ENCODE measurements around the gene TFEB. TPM values are rescaled to one million over a fixed set of nuclear protein-coding genes. Genes with fewer than 3 reads are reported as not detected.

Gene TFEB
- total and polyA plus RNA-seq, 2 experiments from 2014 or later, result 34.0 to 41.0 TPM

DNA sequence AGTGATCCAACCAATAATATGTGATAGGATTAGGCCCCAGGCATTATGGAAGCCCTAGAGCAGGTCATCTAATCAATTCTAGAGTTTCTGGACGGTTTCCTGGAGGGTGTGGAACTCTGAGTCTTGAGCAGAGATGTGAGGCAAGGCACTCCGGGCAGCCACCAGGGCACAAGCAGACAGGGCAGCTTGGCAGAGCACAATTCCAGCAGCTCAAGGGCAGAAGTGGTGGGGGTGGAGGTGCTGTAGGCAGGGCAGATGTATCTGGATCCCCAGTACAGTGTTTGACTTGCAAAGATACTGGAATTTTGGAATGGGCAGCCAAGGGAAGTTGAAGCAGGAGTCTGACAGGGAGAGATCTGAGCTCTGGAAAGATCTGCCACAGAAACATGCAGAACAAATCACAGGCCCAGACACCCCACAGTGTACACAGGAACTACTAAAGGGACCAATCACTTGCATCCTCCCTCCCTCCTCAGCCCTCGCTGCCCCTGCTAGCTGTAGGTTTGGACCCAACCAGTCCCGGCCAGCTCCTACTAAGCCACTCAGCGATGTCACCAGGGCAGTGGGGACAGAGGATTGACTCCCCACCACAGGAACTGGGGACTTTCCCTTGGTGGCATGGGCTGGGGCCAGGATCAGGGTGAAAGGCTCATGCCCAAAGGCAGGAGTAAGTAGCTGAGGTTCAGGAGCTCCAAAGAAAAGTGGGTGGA lies 47.0 kb downstream of the TFEB start:
- DNase-seq (ENCODE audit: low read depth in 1 of 2, low spot score in 1 of 2), result no peak
- Histone ChIP-seq H3K9me3 (ENCODE audit: low read depth) (no peaks in the 10 kb centered on the region), H3K4me3 (no peak overlapping the region), H3K36me3 (no peaks in the 10 kb centered on the region), H3K27ac (no peak overlapping the region), H3K27me3 (no peaks in the 10 kb centered on the region), H3K4me1 (ENCODE audit: low read depth) (no peaks in the 10 kb centered on the region)
- TF ChIP-seq, protein P1, sequence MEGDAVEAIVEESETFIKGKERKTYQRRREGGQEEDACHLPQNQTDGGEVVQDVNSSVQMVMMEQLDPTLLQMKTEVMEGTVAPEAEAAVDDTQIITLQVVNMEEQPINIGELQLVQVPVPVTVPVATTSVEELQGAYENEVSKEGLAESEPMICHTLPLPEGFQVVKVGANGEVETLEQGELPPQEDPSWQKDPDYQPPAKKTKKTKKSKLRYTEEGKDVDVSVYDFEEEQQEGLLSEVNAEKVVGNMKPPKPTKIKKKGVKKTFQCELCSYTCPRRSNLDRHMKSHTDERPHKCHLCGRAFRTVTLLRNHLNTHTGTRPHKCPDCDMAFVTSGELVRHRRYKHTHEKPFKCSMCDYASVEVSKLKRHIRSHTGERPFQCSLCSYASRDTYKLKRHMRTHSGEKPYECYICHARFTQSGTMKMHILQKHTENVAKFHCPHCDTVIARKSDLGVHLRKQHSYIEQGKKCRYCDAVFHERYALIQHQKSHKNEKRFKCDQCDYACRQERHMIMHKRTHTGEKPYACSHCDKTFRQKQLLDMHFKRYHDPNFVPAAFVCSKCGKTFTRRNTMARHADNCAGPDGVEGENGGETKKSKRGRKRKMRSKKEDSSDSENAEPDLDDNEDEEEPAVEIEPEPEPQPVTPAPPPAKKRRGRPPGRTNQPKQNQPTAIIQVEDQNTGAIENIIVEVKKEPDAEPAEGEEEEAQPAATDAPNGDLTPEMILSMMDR (IDR thresholded peaks at IDR 0.05; ENCODE audit: low read depth, low read length), result no peak

DNA sequence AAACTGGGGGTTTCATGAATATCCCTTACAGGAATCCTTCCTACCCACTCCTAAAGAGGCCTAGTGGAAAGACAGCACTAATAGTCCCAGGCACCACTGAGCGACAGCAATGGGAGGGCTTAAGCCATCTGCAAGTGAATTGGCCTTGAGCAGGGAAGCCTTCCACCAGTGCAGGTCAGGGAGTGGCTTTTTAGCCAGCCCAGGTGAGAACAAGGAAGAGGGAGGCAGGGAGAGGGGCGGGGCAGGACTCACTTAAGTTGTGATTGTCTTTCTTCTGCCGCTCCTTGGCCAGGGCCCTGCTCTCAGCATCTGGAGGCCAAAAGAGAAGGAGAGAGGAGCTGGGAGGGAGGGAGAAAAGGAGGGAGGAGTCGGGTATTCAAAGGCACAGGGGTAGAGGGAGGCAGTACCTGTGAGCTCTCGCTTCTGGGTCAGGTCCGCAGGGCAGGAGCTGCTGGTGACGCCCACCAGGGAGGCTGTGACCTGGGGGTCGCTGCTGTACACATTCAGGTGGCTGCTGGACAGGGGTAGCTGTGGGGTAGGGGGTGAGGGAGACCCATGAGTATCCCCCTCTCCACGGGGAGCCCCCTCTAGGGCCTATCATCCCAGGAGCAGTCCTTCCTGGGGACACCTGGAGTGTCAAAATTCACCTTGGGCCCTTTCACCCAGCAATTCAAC lies 47.8 kb downstream of the TFEB start:
- H3K4me3 ChIP-seq, result no peak overlapping the region
- H3K27me3 ChIP-seq, result no peaks in the 10 kb centered on the region
- DNase-seq (ENCODE audit: low read depth in 1 of 2, low spot score in 1 of 2), result no peak
- no peaks in the 10 kb centered on the region for H3K36me3 ChIP-seq
- TF ChIP-seq, protein P1 (IDR thresholded peaks at IDR 0.05; ENCODE audit: low read depth, low read length), result no peak
- no peaks in the 10 kb centered on the region for H3K4me1 ChIP-seq (ENCODE audit: low read depth)
- H3K9me3 ChIP-seq (ENCODE audit: low read depth), result no peaks in the 10 kb centered on the region
- no peak overlapping the region for H3K27ac ChIP-seq

DNA sequence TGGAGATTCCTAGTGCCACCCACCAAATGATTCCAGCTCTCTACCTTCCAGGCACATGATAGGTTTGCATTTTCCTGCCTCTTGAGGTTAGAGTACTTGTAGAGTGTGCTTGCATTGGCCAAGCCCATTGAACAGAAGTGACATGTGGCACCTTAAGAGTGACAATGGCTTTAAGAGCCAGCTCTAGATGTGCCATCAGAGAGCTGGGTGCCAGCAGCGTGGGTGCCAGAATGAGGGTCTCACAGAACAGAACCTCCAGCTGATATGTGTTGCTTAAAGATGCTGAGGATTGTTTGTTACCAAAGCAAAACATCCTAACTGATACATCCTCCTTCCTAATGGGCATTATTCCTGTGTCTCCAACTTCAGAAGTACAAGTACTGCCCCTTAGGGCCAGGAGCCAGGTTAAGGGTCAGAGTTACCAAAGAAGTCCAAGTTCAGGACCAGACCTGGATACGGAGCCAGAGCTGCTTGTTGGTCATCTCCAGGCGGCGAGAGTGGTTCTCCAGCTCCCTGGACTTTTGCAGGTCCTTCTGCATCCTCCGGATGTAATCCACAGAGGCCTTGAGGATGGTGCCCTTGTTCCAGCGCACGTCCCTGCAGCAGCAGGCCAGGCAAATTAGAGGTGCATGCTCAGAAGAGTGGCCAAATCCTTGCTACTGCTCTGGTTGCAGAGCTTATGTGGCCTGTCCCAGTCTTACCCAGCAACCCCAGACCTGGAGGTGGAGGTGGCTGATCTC lies 49.6 kb downstream of the TFEB start:
- Histone ChIP-seq H3K4me1 (ENCODE audit: low read depth) (no peaks in the 10 kb centered on the region), H3K9me3 (ENCODE audit: low read depth) (no peaks in the 10 kb centered on the region), H3K4me3 (no peak overlapping the region), H3K27ac (no peak overlapping the region), H3K27me3 (no peaks in the 10 kb centered on the region), H3K36me3 (no peaks in the 10 kb centered on the region)
- TF ChIP-seq, protein P1 (IDR thresholded peaks at IDR 0.05; ENCODE audit: low read depth, low read length), result no peak
- DNase-seq (ENCODE audit: low read depth in 1 of 2, low spot score in 1 of 2), result no peak

DNA sequence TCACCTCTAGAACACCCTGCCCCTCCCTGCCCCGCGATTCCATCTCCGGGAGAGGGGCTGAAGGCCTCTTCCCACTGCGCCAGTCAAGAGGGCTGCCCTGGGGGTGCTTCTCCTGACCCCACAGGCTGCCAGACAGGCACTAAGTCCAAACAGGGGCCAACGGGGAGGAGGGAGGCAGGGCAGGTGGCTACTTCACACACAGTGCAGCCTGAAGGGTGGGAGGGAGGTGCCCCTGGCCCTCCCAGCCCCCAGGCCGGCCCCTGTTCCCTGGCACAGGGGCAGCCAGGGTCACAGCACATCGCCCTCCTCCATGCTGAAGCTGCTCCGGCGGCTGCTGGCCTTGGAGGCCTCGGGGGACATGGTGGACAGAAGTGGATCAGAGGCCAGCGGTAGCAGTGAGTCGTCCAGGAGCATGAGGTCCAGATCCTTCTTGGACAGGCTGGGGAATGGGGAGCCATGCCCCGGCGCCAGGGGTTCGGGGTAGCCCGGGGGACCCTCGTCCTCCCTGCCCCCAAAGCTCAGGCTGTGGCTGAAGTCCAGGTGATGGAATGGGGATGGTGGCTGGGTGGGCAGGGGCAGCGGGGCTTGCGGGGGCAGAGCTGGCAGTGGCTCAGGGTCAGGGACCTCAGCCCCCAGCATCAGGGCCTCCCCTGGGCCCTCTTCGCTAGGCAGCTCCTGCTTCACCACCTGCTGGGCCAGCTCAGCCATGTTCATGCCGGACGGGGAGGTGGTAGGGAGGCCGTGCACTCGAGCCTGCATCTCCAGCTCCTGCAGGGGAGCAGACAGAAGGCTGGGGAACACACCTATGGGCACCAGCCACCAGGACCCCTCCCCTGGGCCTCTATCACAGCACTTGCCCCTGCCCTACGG lies 50.9 kb downstream of the TFEB start:
- no peaks in the 10 kb centered on the region for H3K27me3 ChIP-seq
- TF ChIP-seq, protein P1 (IDR thresholded peaks at IDR 0.05; ENCODE audit: low read depth, low read length), result no peak
- no peak for DNase-seq (ENCODE audit: low read depth in 1 of 2, low spot score in 1 of 2)
- H3K9me3 ChIP-seq (ENCODE audit: low read depth), result no peaks in the 10 kb centered on the region
- H3K4me1 ChIP-seq (ENCODE audit: low read depth), result no peaks in the 10 kb centered on the region
- H3K27ac ChIP-seq, result no peak overlapping the region
- H3K36me3 ChIP-seq, result no peaks in the 10 kb centered on the region
- no peak overlapping the region for H3K4me3 ChIP-seq

Data from cardiac muscle cell (in vitro differentiated cells and primary cell).